HG03060 (cell line): ENCODE data around the gene TRAF4.

Source experiments
- ATAC-seq: cut with Tn5 transposase; IDR thresholded peaks from one replicate; pipeline ENCODE4 v1.9.1; 2021; ENCODE audit warnings: low read depth, moderate number of reproducible peaks; ENCODE audit not compliant: unreplicated experiment

Gene TRAF4, protein sequence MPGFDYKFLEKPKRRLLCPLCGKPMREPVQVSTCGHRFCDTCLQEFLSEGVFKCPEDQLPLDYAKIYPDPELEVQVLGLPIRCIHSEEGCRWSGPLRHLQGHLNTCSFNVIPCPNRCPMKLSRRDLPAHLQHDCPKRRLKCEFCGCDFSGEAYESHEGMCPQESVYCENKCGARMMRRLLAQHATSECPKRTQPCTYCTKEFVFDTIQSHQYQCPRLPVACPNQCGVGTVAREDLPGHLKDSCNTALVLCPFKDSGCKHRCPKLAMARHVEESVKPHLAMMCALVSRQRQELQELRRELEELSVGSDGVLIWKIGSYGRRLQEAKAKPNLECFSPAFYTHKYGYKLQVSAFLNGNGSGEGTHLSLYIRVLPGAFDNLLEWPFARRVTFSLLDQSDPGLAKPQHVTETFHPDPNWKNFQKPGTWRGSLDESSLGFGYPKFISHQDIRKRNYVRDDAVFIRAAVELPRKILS

DNA sequence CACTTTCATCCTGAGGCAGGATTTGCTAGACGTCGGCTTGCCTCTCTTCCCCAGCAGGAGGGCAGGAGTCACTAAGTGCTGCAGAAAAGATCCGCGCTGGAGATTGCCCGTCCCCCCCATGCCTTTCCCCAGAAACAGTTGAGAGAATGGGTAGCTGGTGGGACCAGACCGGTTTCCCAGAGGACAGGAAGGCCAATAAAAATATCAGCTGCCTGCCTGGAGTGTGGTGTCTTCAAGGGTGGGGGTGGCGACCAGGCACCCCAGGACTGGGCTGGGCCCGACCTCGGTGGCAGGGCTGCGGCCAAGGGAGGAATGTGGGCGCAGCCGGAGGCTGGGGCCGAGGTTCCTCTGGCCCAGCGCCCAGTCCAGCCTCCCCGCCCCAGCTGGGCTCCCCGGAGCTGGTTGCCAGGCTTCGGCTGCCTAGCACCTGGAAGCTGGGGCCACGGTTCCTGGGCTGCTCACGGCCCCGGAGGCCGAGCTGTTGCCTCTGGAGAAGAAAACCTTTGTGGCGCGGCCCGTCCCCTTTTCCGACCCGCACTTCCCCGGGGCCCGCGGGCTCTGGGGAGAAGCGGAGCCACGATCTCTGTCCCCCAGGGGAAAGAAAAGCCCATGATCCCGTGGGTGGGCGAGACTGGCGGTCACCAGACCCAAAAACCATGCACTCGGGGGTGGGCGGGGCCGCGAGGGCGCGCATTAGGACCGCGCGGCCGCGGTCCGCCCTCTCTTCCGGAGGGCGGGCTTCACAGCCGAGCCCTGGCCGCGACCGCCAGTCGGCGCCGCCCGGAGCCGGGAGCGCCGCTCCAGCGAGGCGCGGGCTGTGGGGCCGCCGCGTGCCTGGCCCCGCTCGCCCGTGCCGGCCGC is at the start of gene TRAF4:
TRAF4 (plus strand) TSS at position 769 of the 861 bp plus-strand sequence. CDS start 102 bp downstream, outside the sequence.
- peak; percentile 39 for ATAC-seq

DNA sequence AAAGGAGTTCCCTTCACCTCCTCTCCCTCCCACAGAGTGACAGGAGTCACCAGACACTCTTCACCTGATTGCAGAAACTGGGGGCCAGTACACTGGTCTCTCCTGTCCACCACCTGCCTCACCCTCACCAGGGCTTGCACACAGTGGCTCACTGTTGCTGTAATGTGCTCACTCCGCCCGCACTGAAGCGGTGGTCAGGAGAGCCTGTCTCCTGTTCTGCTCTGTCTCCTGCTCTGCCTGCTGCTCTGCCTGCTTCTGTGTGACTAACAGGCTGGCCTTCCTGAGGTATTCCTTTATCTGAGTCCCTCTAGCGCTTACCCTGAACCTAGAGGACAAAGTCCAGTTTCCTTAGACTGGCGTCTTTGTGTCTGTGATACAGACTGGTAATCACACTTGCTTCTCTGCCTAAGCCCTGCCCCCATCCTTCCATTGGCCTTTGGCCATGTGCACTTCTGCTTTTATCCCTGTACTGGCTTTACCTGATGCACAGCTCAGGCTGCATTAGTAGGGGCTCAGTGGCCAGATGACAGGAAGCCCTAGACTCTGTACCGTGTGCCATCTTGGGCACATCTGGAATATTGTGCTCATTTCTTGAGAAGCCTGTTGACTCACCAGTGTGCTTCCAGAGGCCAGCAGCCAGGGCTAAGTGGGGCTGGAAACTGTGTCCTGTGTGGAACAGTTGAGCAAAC is 45.4 kb upstream of the TRAF4 start:
- no peak for ATAC-seq

DNA sequence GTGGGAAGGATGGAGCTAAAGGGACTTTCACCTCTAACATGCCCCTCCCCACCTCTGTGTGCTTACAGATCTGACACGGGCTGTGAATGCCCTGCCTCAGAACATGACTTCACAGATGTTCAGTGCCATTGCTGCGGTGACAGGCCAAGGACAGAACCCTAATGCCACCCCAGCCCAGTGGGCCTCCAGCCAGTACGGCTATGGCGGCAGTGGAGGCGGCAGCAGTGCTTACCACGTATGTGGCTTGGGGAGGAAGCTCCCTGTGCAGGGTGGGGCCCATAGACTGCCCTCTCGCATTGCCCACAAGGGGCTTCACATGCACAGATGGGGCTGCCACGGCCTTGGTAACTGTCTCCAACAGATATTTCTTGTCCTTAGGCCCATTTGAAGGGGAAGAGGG is 43.5 kb upstream of the TRAF4 start:
- no peak for ATAC-seq

DNA sequence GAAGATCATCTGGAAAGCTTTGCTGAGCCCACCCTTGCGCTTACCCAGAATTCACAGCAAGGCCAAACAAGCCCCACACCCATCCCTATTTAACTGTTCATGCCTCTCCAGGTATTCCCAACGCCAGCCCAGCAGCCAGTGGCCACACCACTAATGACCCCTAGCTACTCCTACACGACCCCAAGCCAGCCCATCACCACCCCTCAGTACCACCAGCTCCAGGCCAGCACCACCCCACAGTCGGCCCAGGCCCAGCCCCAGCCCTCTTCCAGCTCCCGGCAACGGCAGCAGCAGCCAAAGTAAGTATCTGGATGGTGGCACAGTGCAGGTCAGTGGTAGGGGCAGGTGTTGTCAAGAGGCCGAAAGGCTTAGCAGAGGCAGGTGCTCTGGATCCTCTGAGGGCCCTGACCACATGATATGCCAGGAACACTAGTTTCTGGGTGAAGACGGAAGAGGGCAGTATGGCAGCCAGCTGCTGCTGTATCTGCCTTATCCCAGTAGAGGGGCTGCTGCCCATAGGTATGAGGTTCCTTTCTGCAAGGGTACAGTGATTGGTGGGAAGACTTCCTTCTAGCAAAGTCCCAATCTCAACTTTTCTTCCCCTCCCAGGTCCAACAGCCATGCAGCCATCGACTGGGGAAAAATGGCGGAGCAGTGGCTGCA is 42.9 kb upstream of the TRAF4 start:
- no peak for ATAC-seq

DNA sequence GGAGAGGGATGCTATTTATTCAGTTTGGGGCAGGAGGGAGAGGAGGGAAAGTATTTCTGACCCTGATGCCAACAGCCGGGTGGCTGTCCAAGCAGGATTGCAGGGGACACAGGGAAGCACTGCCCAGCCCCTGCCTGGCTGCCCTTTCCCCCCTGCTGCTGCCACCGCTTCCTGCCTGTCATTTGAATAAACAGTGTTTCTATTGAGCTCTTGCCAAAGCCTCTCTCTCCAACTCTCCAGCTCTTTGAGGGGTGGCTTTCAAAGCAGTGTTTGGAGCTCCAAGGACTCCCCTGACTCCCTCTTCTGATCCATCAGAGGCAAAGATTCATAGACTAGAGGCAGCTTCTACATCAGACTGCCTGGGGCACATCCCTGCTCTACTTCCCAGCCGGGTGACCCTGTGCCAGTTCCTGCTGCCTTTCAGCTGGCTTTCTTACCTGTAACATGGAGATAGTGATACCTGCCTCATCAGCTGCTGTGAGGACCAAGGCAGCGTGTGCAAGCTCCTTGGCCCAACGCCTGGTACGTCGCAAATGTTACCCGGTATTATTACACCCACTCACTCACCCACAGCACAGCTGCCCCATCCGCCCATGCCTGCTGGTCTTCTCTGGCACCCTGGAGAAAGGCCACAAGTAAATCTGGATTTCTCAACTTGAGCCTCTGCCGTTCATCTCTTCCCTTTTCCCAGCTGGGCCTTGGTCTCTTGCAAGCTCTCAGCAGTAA is 41.6 kb upstream of the TRAF4 start:
- ATAC-seq, result no peak

DNA sequence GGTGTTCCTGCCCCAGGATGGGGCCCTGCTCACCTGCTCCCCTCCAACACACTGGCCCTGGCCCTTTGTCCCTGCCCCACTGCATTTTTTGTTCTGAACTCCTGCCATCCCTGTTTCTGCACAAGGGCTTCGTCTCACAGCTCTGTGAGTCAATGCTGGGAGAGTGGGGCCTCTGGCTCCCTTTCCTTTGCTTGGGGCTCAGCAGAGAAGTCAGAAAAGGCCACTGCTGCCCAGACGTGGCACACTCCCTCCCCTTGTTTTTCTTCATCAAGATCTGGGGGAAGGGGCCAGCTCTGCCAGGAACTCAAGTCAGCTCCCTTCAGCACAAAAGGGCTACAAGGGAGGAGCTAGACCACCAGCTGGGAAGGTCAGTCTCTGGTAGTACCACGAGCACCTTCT is 41.1 kb upstream of the TRAF4 start:
- no peak for ATAC-seq

DNA sequence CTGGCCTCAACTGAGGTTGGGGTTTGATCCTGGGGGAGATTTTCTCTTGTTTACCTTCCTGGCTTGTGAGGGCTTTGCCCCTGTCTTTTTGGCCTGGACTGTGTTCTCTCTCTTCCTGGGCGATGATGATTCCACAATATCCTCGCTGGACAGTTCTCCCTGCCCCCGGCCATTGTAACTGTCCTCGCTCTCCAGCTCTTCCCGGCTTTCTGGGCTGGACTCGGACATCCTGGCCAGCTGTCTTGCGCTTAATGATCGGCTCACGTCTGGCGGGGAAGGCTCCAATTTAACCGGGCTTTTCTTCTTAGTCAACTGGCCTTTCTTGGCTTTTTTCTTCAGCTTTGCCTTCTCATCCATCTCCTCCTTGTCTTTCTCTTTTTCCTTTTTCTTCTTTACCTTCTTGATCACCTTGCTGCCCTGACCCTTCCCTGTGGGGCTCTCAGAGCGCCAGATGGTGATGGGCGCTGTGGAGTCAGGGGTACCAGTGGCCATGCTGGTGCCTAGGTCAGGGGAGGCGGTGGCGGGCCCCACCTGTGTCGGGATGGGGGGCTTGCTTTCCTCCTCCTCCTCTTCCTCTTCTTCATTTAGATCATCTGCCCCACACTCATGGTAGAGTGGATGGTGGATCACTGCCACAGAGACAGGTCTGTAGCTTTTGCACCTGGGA is 40.1 kb upstream of the TRAF4 start:
- no peak for ATAC-seq

DNA sequence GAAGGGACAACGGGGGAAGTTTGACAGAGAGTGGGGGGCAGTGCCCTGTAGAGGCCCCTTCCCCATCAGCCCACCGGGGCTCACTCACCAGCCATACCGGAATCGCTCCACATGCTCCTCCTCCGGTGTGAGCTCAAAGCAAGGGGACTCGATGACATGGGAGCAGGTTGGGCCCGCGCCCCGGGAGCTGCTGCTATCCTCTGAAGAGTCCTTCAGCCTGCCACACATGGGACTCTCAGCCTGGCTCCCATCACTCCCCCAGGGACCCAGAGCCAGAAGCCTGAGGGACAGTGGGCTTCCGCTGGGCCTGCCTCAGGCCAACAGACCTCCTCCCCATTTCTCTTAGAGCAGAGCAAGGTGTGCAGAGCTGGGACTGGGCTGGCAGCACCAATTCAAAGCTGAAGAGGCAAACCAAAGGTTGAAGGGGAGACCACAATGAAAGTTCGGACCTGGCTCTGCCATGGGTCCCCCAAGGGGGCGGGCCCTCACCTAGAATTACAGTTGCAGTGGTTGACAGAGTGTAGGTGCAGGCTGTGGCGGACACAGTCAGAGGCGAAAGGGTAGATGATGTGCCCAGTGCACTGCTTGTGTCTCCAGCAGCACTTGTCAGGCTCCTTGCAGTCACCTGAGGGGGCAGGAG is 39.5 kb upstream of the TRAF4 start:
- no peak for ATAC-seq

DNA sequence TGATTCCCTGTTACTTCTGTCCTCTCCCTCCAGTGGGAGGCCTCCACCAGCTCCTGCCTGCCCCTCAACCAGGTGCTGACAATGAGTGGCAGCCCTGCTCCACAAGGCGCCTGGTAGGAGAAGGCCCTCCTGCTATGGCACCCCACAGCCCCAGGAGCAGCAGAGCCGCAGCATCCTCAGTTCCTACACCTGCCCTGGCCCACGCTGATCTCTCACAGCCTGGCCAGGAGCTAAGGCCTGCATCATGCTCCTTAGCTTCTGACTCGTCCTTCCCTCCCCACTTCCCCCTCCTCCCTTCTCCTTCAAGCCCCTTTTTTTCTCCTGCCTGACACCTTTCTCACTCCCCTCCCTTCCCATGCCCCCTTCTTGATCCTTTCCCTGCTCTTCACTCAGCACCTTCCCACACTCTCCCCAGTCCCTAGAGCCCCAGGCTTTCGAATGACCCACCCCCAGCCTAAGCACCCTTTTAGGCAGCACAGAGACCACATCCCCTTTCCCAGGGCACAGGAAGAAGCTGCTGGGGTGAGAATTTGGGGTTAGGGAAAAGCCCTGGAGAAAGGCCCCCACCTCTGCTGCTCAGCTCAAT is 38.6 kb upstream of the TRAF4 start:
- no peak for ATAC-seq

DNA sequence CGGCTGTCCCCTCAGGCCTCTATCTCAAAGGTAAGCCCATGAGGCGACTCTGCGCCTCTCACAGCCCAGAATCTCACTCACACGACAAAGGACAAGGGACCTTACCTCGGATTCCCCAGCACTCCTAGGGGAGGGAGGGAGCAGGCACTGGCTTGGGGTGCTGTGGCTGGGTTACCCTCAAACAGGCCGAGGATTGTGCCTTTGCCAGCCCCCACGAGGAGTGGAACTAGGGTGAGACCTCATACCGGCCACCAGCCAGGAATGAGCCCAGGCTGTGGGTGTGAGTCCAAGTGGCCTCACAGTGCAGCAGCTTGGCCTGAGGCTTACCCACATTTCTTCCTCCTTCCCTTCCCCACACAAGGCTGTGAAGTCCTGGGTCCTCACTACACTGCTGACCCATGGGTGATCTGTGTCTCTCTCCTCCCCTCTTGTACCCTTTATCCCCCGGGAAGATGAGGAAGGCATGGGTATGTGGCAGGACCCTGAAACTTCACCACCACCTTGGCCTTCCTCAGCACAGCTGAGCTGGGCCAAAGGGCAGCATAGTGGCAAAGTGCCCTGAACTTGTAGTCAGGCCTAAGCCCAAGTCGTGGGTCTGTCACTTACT is 38.0 kb upstream of the TRAF4 start:
- ATAC-seq, result no peak

DNA sequence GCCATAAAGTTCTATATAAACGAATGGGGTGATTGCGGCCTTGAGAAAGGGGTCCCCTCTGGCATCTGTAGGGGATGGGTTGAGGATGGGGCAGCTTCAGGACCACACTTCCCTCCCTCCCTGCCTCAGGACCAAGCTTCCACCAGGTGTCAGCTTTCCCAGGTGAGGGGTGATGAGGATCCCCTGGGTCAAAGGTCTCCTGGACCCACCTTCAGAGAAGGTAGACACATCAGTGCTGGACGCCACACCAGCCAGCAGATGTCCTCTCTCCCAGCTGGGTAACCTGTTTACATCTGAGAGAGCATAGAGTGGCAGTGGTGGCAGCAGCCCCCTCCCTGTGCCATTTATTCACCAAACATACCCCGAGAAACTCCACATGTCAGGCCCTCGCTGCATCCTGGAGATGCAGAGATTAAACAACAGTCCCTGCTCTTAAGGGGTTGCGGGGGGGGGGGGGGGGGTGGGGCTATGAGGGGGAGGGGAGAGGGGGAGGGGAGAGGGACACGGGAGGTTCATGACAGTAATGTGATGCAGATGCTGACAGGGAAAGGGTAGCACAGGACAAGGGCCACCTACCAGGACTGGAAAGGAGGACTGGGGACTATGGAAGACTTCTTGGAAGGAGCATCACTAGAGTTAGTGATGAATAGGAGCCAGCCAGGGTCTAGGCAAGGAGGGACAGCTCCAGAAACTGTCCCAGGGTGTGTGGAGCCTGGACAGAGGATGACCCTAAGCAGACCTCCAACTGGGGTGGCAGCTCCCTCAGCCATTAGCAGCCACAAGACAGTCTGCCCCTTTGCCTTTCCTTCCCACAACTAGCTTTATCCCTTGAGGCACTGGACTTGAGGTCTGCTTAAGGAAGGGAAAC is 37.1 kb upstream of the TRAF4 start:
- no peak for ATAC-seq

DNA sequence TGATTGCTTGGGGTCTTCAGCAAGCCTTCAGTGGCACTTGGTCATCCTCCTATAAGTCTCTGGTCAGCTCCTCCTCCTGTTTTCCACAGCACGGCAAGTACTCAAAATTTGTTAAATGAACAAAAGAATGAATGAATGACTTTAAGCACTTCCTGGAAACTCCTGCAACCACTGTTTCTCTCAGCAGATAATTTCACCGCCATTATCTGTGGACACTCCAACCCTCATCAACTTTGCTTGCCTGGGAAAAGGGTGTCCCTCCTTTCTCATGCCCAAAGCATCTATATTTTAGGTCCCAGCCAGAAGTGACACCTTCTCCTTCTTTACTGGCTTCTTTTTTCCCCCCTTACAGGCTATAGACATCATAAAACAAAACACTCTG is 36.5 kb upstream of the TRAF4 start:
- ATAC-seq, result no peak

DNA sequence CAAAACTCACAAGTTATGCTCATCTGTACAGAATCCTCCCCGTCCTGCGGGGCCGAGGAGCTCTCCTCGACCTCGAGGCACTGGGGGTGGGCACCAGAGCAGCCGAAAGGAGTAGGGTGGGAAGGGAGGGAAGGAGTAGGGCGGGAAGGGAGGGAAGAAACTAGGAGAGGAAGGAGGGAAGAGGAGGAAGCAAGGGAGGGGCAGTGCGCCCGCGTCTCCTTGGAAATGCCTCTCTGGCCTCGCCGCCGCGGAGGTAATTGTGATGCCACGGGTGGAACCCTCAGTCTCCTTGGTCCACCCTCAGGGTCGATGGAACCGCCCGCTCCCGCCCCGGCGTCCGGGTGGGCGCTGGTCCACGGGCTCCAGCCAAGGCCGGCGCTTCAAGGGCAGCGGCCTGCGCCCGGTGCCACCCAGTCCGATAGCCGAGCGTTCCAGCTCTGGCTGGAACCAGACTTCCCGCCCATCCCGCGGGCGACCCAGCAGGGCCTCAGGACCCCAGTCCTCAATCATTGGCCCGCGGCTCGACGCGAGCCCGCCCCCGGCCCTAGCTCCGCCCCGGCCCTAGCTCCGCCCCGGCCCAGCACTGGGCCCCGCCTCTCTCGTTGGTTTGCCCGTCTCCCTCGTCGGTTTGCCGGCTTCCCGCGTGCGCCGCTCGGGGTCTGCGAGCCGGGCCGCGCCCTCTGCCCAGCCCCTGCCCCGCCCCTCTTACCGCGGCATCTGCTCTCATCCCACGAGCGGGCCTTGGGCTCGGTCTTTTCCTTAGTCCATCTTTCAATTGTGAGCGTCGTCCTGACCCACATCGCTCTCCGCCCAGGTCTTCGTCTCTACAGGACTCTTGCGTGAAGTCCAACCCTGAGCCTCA is 32.7 kb upstream of the TRAF4 start:
- no peak for ATAC-seq

DNA sequence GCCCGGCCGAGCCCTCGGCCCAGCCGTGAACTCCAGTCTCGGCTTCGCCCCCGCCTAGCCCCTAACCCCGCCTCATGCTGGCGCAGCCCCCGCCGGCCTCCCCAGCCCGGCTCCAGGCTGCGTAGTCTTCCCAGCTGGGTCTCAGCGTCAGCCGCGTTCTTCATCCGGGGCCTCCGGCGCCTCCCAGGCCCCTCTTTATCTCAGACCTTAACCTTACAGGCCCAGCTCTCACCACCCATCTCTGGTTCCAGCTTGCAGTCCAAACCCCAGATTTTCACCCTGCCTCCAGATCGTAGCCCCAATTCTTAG is 32.1 kb upstream of the TRAF4 start, which contains the start of gene PROCA1:
PROCA1 (minus strand) TSS at position 166 of the 309 bp plus-strand sequence. CDS start 228 bp downstream, outside the sequence.
- no peak for ATAC-seq

DNA sequence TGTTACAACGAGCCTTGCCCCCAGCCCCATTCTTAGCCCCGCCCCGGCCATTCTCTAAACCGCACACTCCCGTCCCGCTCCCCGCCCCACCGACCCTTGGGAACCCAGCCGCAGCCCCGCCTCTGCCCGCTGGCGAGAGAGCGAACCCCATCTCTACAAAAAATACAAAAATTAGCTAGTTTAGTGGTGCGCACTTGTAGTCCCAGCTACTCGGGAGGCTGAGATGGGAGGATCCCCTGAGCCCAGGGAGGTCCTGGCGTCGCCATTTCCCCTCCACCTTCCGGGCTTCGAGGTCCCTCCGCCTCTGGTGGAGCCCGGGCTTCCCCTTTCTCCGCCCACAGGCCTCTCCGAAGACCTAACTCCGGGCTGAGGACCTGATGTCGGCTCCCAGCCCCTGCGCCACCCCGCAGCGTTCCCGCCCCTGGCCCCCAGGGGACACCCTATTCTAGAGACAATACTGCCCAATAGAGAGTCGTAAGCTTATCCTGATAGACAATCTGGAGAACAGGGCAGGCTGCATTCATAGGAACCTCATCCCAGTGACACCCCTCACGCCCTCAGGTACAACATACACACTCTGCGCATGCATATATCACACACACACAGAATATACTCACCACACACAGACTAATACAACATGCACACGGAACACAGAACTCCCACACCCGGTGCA is 31.6 kb upstream of the TRAF4 start:
- no peak for ATAC-seq
